Measurements from ENCODE around the gene LRRC8C. TPM values are rescaled to one million over a fixed set of nuclear protein-coding genes. Genes with fewer than 3 reads are reported as not detected.

LRRC8C gene
- total RNA-seq (2022) (2.7 and 3.5 TPM in 2 replicates), Bru-seq, nascent RNA (percentile 58 among the genes with signal in this experiment), BruChase-seq, experiment 1, labeled RNA remaining after a 6-hour chase (percentile 83 among the genes with signal in this experiment), BruChase-seq, experiment 2, labeled RNA remaining after a 2-hour chase (percentile 91 among the genes with signal in this experiment)
- long read RNA-seq, full-length matches to known transcripts = 1 of 1 reads
- long read RNA-seq, partial matches to known transcripts = 0 of 1 reads
- long read RNA-seq, other reads (novel, unspliced or antisense) = 0 of 1 reads

DNA sequence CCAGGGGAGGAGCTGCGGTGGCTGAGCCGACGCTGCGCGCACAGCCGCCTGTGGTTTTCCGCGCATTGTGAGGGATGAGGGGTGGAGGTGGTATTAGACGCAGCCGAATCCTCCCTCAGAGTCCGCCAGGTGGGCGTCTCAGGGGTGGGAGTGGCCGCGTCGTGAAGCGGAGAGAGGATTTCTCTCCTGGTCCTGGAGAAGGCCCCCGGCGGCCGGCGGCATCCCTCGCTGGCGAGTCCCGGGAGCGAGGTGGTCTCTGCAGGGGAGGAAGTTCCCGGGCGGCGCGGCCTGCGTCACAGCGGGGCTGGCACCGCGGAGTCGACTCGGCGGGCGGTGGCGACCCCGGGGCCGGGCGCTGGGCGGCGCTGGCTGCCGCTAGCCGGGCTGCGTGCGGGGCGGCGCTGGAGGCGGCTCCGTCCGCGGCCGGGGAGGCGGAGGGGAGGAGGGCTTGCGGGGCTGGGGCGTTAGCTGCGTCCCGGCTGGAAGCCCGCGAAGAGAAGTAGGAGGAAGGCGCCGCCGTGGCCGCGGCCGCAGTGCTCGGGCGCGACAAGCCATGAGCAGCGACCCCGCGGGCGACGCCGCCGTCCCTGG is at the start of gene LRRC8C:
Gene LRRC8C, plus strand, starts transcription at position 464 of the 591 bp plus-strand sequence. CDS start 53,354 bp downstream, outside the sequence.
- CTCF ChIA-PET = interaction anchor here (0.7 to 1.6 kb wide), 2 partner anchors 130 kb away, joined by 3 to 4 read pairs; no protein-coding TSS in a partner anchor
- Mint-ChIP-seq H3K27ac (ENCODE audit: unreplicated experiment) (peak within 1 kb of the TSS; percentile 75), H3K4me3 (ENCODE audit: low read depth, unreplicated experiment) (peak within 1 kb of the TSS; percentile 89), H3K27me3 (ENCODE audit: unreplicated experiment) (no peaks in the 10 kb centered on the region), H3K36me3 (ENCODE audit: insufficient read depth, unreplicated experiment) (peaks cover 17% of the 10 kb centered on the region), H3K9me3 (ENCODE audit: low read depth, unreplicated experiment) (no peaks in the 10 kb centered on the region), H3K4me1 (ENCODE audit: low read depth, unreplicated experiment) (peaks cover 11% of the 10 kb centered on the region)
- BruUV-seq (replicated peaks) = no TSS peak
- intact Hi-C loops (cut with micrococcal nuclease; ENCODE audit: unreplicated experiment) = loop anchor here (1.0 to 10.0 kb wide), 2 partner anchors 131 to 372 kb away; no protein-coding TSS in a partner anchor
- TF ChIP-seq, protein P1, sequence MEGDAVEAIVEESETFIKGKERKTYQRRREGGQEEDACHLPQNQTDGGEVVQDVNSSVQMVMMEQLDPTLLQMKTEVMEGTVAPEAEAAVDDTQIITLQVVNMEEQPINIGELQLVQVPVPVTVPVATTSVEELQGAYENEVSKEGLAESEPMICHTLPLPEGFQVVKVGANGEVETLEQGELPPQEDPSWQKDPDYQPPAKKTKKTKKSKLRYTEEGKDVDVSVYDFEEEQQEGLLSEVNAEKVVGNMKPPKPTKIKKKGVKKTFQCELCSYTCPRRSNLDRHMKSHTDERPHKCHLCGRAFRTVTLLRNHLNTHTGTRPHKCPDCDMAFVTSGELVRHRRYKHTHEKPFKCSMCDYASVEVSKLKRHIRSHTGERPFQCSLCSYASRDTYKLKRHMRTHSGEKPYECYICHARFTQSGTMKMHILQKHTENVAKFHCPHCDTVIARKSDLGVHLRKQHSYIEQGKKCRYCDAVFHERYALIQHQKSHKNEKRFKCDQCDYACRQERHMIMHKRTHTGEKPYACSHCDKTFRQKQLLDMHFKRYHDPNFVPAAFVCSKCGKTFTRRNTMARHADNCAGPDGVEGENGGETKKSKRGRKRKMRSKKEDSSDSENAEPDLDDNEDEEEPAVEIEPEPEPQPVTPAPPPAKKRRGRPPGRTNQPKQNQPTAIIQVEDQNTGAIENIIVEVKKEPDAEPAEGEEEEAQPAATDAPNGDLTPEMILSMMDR (IDR thresholded peaks at IDR 0.05; ENCODE audit: unreplicated experiment) = peak; percentile 39
- DNase-seq = peak; percentile 88

DNA sequence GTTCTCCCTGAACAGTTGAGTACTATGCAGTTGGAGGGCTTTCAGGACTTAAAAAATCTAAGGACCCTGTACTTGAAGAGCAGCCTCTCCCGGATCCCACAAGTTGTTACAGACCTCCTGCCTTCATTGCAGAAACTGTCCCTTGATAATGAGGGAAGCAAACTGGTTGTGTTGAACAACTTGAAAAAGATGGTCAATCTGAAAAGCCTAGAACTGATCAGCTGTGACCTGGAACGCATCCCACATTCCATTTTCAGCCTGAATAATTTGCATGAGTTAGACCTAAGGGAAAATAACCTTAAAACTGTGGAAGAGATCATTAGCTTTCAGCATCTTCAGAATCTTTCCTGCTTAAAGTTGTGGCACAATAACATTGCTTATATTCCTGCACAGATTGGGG is 48.7 kb upstream of the LRRC8C start:
- Mint-ChIP-seq H3K27me3 (ENCODE audit: unreplicated experiment) (no peaks in the 10 kb centered on the region), H3K36me3 (ENCODE audit: insufficient read depth, unreplicated experiment) (peaks cover 23% of the 10 kb centered on the region), H3K4me3 (ENCODE audit: low read depth, unreplicated experiment) (no peak overlapping the region), H3K27ac (ENCODE audit: unreplicated experiment) (no peak overlapping the region), H3K9me3 (ENCODE audit: low read depth, unreplicated experiment) (no peaks in the 10 kb centered on the region), H3K4me1 (ENCODE audit: low read depth, unreplicated experiment) (peaks cover 26% of the 10 kb centered on the region)
- TF ChIP-seq, protein P1 (IDR thresholded peaks at IDR 0.05; ENCODE audit: unreplicated experiment) = no peak
- BruUV-seq (replicated peaks) = no TSS peak
- no peak for DNase-seq
- intact Hi-C loops (cut with micrococcal nuclease; ENCODE audit: unreplicated experiment) = no loop called here
- CTCF ChIA-PET = no interaction called here

DNA sequence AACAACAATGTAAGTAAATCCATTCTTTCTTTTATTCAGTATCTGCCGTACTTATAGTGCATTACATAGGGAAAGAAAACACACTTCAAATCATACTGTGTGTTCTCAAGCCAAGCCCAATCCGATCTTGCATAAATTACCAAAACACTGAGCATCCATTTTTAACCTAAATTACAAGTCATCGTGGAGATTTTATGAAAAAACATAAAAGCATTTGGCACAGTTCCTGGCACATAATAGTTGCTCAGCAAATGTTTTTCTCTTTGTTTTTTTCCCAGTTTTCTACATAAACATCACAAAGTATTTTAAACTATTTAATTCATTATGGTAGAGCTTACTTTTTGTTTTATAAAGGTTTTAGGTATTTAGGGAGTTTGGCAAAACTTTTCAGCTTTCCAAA is 48.1 kb upstream of the LRRC8C start:
- no TSS peak for BruUV-seq (replicated peaks)
- intact Hi-C loops (cut with micrococcal nuclease; ENCODE audit: unreplicated experiment) = no loop called here

DNA sequence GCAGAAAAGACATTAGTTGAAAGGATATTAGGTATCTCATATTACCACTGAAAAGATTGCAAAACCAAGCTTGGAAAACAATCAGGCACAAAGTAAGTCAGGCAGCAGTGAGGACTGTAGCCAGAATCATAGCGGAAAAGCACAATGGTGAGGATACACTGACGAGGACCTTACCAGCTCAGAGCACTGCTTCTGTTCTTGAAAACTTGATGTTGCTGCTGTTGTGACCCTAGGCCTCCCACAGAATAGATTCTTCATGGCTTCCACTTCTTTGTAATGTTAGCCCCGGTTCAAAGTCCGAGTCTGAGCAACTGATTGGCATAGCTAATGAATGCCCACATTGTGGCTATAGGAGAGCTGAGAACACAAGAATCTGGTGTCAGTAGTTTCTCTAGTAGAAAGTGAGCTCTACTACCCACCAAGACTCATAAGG is 45.2 kb upstream of the LRRC8C start:
- H3K27me3 Mint-ChIP-seq (ENCODE audit: unreplicated experiment) = no peaks in the 10 kb centered on the region
- peaks cover 26% of the 10 kb centered on the region for H3K4me1 Mint-ChIP-seq (ENCODE audit: low read depth, unreplicated experiment)
- H3K36me3 Mint-ChIP-seq (ENCODE audit: insufficient read depth, unreplicated experiment) = peaks cover 26% of the 10 kb centered on the region
- CTCF ChIA-PET = interaction anchor here (0.9 to 1.2 kb wide), 6 partner anchors 9 to 175 kb away, joined by 3 to 8 read pairs (median 3); no protein-coding TSS in a partner anchor
- H3K4me3 Mint-ChIP-seq (ENCODE audit: low read depth, unreplicated experiment) = peak overlapping the region; percentile 14
- BruUV-seq (replicated peaks) = no TSS peak
- peak overlapping the region; percentile 35 for H3K27ac Mint-ChIP-seq (ENCODE audit: unreplicated experiment)
- H3K9me3 Mint-ChIP-seq (ENCODE audit: low read depth, unreplicated experiment) = no peaks in the 10 kb centered on the region
- intact Hi-C loops (cut with micrococcal nuclease; ENCODE audit: unreplicated experiment) = loop anchor here (2.0 kb wide), 1 partner anchor 21 kb away; no protein-coding TSS in a partner anchor
- TF ChIP-seq, protein P1 (IDR thresholded peaks at IDR 0.05; ENCODE audit: unreplicated experiment) = no peak
- peak; percentile 52 for DNase-seq

More for the DNA sequence above, 48.1 kb upstream of the LRRC8C start:
- TF ChIP-seq, protein P1 (IDR thresholded peaks at IDR 0.05; ENCODE audit: unreplicated experiment) = no peak
- CTCF ChIA-PET = no interaction called here
- H3K27ac Mint-ChIP-seq (ENCODE audit: unreplicated experiment) = no peak overlapping the region
- peaks cover 26% of the 10 kb centered on the region for H3K36me3 Mint-ChIP-seq (ENCODE audit: insufficient read depth, unreplicated experiment)
- no peaks in the 10 kb centered on the region for H3K27me3 Mint-ChIP-seq (ENCODE audit: unreplicated experiment)
- no peak for DNase-seq
- H3K4me3 Mint-ChIP-seq (ENCODE audit: low read depth, unreplicated experiment) = no peak overlapping the region
- peaks cover 26% of the 10 kb centered on the region for H3K4me1 Mint-ChIP-seq (ENCODE audit: low read depth, unreplicated experiment)
- H3K9me3 Mint-ChIP-seq (ENCODE audit: low read depth, unreplicated experiment) = no peaks in the 10 kb centered on the region

Measured in Calu3 (cell line).